NT2/D1 (cell line): Measurements from ENCODE around the gene CHP2.

Experiments
- DNase-seq: peaks from one replicate; pipeline ENCODE4 v3.0.0-alpha.2; 2011; ENCODE audit warnings: low read depth, low spot score
- H3K27me3 ChIP-seq: 2 replicates; pipeline ENCODE4 v1.6.0; 2011; ENCODE audit warnings: mild to moderate bottlenecking; ENCODE audit not compliant: insufficient read length, insufficient read depth
- H3K36me3 ChIP-seq: 2 replicates; pipeline ENCODE4 v1.6.1; 2011; ENCODE audit warnings: mild to moderate bottlenecking, low read length, mixed read lengths; ENCODE audit not compliant: insufficient read depth, insufficient read length
- H3K4me1 ChIP-seq: 2 replicates; pipeline ENCODE4 v1.5.1; 2011; ENCODE audit not compliant: insufficient read depth, insufficient read length
- H3K4me3 ChIP-seq: 2 replicates; pipeline ENCODE4 v1.5.1; 2011; ENCODE audit warnings: low read depth; ENCODE audit not compliant: insufficient read length
- H3K9ac ChIP-seq: 2 replicates; pipeline ENCODE4 v1.6.0; 2011; ENCODE audit warnings: low read depth; ENCODE audit not compliant: insufficient read length
- H3K9me3 ChIP-seq: 2 replicates; pipeline ENCODE4 v1.5.1; 2011; ENCODE audit warnings: mild to moderate bottlenecking, low read length; ENCODE audit not compliant: insufficient read depth
- SUZ12 ChIP-seq: IDR thresholded peaks from 2 replicates; pipeline ENCODE4 v1.6.1; 2011; ENCODE audit not compliant: insufficient read length, insufficient read depth; ENCODE audit errors: extremely low read depth
- YY1 ChIP-seq: IDR thresholded peaks from 2 replicates; pipeline ENCODE4 v1.6.1; 2011; ENCODE audit not compliant: insufficient read length, insufficient read depth
- ZNF274 ChIP-seq: IDR thresholded peaks from 2 replicates; pipeline ENCODE4 v1.6.1; 2011; ENCODE audit warnings: mild to moderate bottlenecking, low read depth, low read length

The CHP2 gene

DNA sequence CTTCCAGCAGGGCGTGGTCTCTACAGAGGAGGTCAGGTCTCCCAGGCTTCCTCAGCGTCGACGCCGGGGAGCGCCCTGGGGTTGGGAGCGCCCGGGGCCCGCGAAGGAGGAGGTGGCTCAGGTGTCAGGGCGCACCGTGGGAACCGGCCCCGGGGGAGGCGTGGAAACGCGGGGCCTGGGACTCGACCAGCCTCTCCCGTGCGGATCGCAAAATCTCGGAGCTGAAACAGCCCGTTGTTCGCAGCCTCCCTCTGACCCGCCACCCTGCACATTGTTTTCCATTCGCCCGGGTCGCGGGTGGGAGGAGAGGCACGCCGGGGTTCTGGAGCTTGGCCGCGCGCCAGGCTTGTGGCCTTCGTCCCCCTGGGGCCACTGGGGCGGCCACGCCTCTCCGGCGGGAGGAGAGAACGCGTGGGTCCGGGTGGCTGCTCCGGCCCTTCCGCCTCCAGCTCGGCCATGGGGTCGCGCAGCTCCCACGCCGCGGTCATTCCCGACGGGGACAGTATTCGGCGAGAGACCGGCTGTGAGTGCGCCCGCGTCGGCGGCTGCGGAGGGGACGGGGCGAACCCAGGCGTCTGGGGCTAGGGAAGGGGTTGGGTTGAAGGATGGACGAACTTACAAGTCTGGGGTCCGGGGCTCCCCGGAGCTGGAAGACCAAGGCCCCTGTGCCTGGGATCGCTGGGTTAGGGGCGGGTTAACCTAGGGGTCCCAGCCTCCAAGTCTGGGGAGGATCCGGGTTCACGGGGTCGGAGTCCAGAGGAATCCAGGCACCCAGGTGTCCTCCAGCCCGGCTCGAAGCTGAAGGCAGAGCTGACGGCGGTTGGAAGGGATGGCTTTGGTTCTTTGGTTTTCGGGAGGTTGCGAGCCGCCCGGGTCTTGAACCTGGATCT lies at the start of gene CHP2:
Gene CHP2 (plus strand): TSS at position 433 of the 890 bp plus-strand sequence. CDS start 24 bp downstream, at position 457.
- H3K27me3 ChIP-seq = peaks cover 36% of the 10 kb centered on the region
- TF ChIP-seq SUZ12 (no peak), YY1 (no peak), ZNF274 (no peak)
- H3K9ac ChIP-seq = peak within 1 kb of the TSS; percentile 76
- peaks cover 3% of the 10 kb centered on the region for H3K4me1 ChIP-seq
- peak within 1 kb of the TSS; percentile 49 for H3K4me3 ChIP-seq
- no peaks in the 10 kb centered on the region for H3K9me3 ChIP-seq
- H3K36me3 ChIP-seq = no peaks in the 10 kb centered on the region
- DNase-seq = no peak

DNA sequence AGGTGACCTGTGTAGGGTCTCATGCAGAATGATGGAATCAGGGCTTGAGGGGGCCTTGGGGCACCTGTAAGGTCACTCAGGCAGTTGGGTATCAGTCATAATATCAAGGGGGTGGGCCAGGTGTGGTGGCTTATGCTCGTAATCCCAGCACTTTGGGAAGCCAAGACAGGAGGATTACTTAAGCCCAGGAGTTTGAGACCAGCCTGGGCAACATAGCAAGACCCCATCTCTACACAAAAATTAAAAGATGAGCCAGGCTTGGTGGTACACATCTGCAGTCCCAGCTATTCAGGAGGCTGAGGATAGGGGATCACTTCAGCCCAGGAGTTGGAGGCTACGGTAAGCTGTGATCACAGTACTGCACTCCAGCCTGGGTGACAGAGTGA lies 49.3 kb upstream of the CHP2 start:
- no peaks in the 10 kb centered on the region for H3K36me3 ChIP-seq
- H3K27me3 ChIP-seq = no peaks in the 10 kb centered on the region
- no peak overlapping the region for H3K9ac ChIP-seq
- no peak for DNase-seq
- H3K4me3 ChIP-seq = no peak overlapping the region
- H3K9me3 ChIP-seq = peaks cover 23% of the 10 kb centered on the region
- TF ChIP-seq SUZ12 (no peak), YY1 (no peak), ZNF274 (no peak)
- H3K4me1 ChIP-seq = peaks cover 12% of the 10 kb centered on the region

DNA sequence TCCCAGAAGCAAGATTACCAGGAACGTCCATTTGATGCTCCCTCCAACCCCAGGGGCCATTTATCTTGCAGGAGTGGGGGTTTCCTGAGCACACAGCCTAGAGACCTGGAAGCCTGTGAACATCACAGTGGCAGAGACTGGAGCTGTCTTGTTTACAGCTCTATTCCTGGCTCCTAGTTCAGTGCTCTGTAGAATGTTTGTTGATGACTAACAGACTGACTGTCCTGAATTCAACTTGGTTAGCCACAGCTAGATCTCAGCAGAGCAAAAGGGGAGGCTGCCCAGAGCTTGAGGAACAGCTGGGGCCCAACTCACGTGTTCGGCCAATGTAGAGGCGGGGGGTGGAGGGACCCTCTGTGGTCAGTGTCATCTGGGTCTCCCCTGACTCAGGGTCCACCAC lies 48.4 kb upstream of the CHP2 start:
- Histone ChIP-seq H3K9ac (no peak overlapping the region), H3K4me1 (peaks cover 5% of the 10 kb centered on the region), H3K4me3 (no peak overlapping the region), H3K9me3 (peaks cover 23% of the 10 kb centered on the region), H3K36me3 (no peaks in the 10 kb centered on the region), H3K27me3 (peaks cover 7% of the 10 kb centered on the region)
- no peak for TF ChIP-seq ZNF274
- TF ChIP-seq SUZ12 = no peak
- TF ChIP-seq YY1 = no peak
- no peak for DNase-seq

DNA sequence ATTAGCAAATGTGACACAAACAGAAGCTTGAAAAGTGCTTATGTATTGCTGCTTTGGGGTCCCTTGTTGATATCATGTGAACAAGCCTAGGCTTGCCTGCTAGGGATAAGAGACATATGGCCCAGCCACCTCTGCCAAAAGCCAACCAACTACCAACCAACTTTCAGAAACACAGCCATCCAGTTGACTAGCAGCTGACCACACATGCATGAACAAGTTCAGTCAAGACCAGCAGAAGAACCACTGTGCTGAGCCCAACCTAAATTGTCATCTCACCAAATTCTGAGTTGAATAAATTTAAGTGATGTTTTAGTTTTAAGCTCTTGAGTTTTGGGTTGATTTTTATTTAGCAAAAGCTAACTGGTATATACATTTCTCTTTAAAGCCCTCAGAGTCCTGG lies 45.3 kb upstream of the CHP2 start:
- TF ChIP-seq SUZ12 (no peak), YY1 (no peak), ZNF274 (no peak)
- no peak for DNase-seq
- H3K36me3 ChIP-seq = no peaks in the 10 kb centered on the region
- no peak overlapping the region for H3K4me3 ChIP-seq
- peaks cover 18% of the 10 kb centered on the region for H3K9me3 ChIP-seq
- H3K27me3 ChIP-seq = peaks cover 38% of the 10 kb centered on the region
- peaks cover 8% of the 10 kb centered on the region for H3K4me1 ChIP-seq
- H3K9ac ChIP-seq = no peak overlapping the region

DNA sequence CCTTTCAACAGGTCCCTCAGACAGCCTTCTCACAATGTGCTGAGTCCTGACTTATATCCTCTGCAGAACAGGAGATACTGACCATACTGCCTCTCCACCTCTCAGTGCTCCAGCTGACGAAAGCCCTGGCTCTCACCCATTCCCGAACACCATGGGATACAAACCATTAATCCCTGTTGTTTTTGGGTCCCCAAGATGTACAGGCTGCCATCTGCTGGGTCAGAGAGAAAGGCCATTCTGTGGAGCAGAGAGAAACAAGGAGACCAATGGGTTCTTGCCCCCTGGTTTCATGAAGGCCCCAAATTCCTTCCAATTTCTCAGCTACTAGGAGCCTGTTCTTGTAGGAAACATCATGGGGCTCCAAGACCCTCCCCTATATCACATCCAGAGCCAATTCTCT lies 44.8 kb upstream of the CHP2 start:
- no peak for TF ChIP-seq YY1
- no peak for DNase-seq
- H3K4me1 ChIP-seq = peaks cover 8% of the 10 kb centered on the region
- H3K4me3 ChIP-seq = no peak overlapping the region
- peaks cover 41% of the 10 kb centered on the region for H3K27me3 ChIP-seq
- H3K9ac ChIP-seq = no peak overlapping the region
- peaks cover 18% of the 10 kb centered on the region for H3K9me3 ChIP-seq
- H3K36me3 ChIP-seq = no peaks in the 10 kb centered on the region

DNA sequence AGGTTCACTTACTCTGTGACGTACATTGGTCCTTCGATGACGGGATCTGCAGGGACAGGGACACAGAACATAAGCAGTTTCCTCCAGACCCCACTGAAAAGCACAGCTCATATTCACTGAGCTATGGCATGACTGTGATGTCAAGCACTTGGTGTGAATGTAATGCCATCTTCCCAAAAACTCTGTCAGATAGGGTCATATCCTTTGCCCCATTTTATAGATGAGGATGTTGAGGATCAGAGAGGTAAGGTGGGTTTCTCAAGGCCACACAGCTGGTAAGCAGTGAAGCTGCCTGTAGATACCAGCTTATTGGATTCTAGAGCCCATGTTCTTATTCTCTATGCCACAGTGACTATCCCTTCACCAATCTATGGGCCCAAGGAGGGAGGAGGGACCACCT lies 44.3 kb upstream of the CHP2 start:
- Histone ChIP-seq H3K9me3 (peaks cover 18% of the 10 kb centered on the region), H3K4me1 (peaks cover 8% of the 10 kb centered on the region), H3K4me3 (no peak overlapping the region), H3K36me3 (no peaks in the 10 kb centered on the region), H3K9ac (no peak overlapping the region), H3K27me3 (peaks cover 41% of the 10 kb centered on the region)
- TF ChIP-seq ZNF274 (no peak), YY1 (no peak), SUZ12 (no peak)
- DNase-seq = no peak

DNA sequence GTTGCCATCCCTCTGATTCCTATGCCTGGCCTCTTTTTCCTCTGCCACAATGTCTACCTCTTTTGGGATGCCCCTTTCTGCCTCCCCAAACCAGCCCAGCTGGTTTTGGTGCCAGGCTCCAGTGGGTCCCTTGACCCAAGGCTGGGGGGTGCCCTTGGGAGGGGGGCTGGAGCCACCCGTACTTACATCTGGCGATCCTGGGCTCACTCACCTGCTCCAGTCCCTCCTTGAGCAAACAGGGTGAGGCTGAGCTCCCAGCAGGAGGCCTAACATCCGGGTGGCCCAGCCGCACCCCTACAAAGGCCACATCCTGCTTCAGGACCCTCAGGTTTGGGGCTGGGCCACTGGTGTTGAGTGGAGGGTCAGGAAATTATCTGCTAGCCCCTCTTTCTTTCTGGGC lies 43.0 kb upstream of the CHP2 start:
- DNase-seq = no peak
- Histone ChIP-seq H3K9ac (no peak overlapping the region), H3K9me3 (peaks cover 18% of the 10 kb centered on the region), H3K36me3 (no peaks in the 10 kb centered on the region), H3K4me3 (no peak overlapping the region), H3K27me3 (peaks cover 41% of the 10 kb centered on the region), H3K4me1 (peaks cover 8% of the 10 kb centered on the region)
- TF ChIP-seq YY1 = no peak
- TF ChIP-seq SUZ12 = no peak
- no peak for TF ChIP-seq ZNF274
